Endothelial cell of umbilical vein (primary cell): ENCODE data around the gene SOX2. TPM values are rescaled to one million over a fixed set of nuclear protein-coding genes. Genes with fewer than 3 reads are reported as not detected.

Experiments used
- BruUV-seq: library from RNA; stranded (reverse); fragments of 400-500 nt; replicated peaks from 2 replicates; lab custom pipeline; 2021; lab: Mats Ljungman, UMichigan
- CTCF ChIA-PET: fragments of 300-600, 350-600 bp; sonication (Branson Sonifier 250); formaldehyde crosslinking; loops from one replicate; lab custom pipeline; 2021; ENCODE audit warnings: antibody characterized with exemption, inconsistent platforms; lab: Charles Lee
- POLR2A ChIA-PET: fragments of 300-600, 350-600 bp; sonication (Branson Sonifier 250); formaldehyde crosslinking; loops from one replicate; lab custom pipeline; 2021; ENCODE audit warnings: antibody characterized with exemption, inconsistent platforms; lab: Charles Lee
- DNase-seq: peaks from one replicate; pipeline ENCODE4 v3.0.0-alpha.2; 2011; ENCODE audit warnings: low read depth, low spot score
- FAIRE-seq: peaks from 2 replicates; lab custom pipeline; 2011; peaks lifted over from hg19 to GRCh38; lab: Jason Lieb, UNC
- H2AFZ ChIP-seq: 2 replicates; pipeline ENCODE4 v1.6.0; 2012; ENCODE audit warnings: low read depth, low read length, control low read depth, inconsistent platforms
- H3K27ac ChIP-seq: 2 replicates; pipeline ENCODE4 v1.5.1; 2011; ENCODE audit warnings: low read depth, mild to moderate bottlenecking, control low read depth, low read length, moderate library complexity; ENCODE audit not compliant: insufficient read depth
- H3K27me3 ChIP-seq, 2 experiments: 2 replicates each; pipeline versions ENCODE4 v1.6.0 to v1.6.1; 2011; ENCODE audit warnings: low read length in 2 of 2, mixed read lengths in 1 of 2; ENCODE audit not compliant: control insufficient read depth in 2 of 2, insufficient read depth in 2 of 2
- H3K36me3 ChIP-seq, 2 experiments: 2 replicates in 1 of 2; 3 replicates in 1 of 2; pipeline ENCODE4 v1.5.1; 2011; ENCODE audit warnings: low read length in 2 of 2, mild to moderate bottlenecking in 1 of 2, moderate library complexity in 1 of 2; ENCODE audit not compliant: control insufficient read depth in 2 of 2, insufficient read depth in 2 of 2; ENCODE audit errors: extremely low read depth in 1 of 2
- H3K4me1 ChIP-seq: 3 replicates; pipeline ENCODE4 v1.5.1; 2011; ENCODE audit warnings: mild to moderate bottlenecking, low read length; ENCODE audit not compliant: control insufficient read depth, insufficient read depth; ENCODE audit errors: extremely low read depth
- H3K4me2 ChIP-seq: 2 replicates; pipeline ENCODE4 v1.6.1; 2011; ENCODE audit warnings: low read length, control low read depth, mixed read lengths; ENCODE audit not compliant: insufficient read depth
- H3K4me3 ChIP-seq, 3 experiments: fragments of 200-600 bp in 1 of 3; sonication (generic), shearing (Covaris generic) in 1 of 3; replicated peaks in 1 of 3; 2 replicates each; pipeline ENCODE4 v1.5.1; 2011 to 2016; ENCODE audit warnings: control low read depth in 3 of 3, low read length in 3 of 3, mild to moderate bottlenecking in 2 of 3, inconsistent platforms in 1 of 3, low read depth in 1 of 3, moderate library complexity in 1 of 3; ENCODE audit not compliant: insufficient read depth in 1 of 3
- H3K79me2 ChIP-seq: 2 replicates; pipeline ENCODE4 v1.6.0; 2012; ENCODE audit warnings: low read length, inconsistent platforms; ENCODE audit not compliant: control insufficient read depth, insufficient read depth
- H3K9ac ChIP-seq: replicated peaks from 2 replicates; pipeline ENCODE3; 2011; ENCODE audit warnings: low read length, control low read depth; ENCODE audit not compliant: insufficient read depth; ENCODE audit errors: extremely low read depth
- H3K9me1 ChIP-seq: replicated peaks from 3 replicates; pipeline ENCODE4 v1.6.0; 2011; ENCODE audit warnings: mild to moderate bottlenecking, low read length; ENCODE audit not compliant: control insufficient read depth, insufficient read depth; ENCODE audit errors: extremely low read depth
- H3K9me3 ChIP-seq: replicated peaks from 2 replicates; pipeline ENCODE4 v1.5.1; 2012; ENCODE audit warnings: low read length, inconsistent platforms; ENCODE audit not compliant: control insufficient read depth, insufficient read depth
- H4K20me1 ChIP-seq: replicated peaks from 2 replicates; pipeline ENCODE3; 2011; ENCODE audit warnings: mild to moderate bottlenecking, low read length; ENCODE audit not compliant: control insufficient read depth, insufficient read depth; ENCODE audit errors: extremely low read depth
- EZH2 ChIP-seq: IDR thresholded peaks from 2 replicates; pipeline ENCODE4 v1.6.1; 2012; ENCODE audit warnings: borderline replicate concordance, low read depth, mild to moderate bottlenecking, moderate library complexity, low read length, inconsistent platforms; ENCODE audit not compliant: severe bottlenecking
- FOS ChIP-seq: IDR thresholded peaks from 2 replicates; pipeline ENCODE4 v1.6.1; 2011; ENCODE audit warnings: mild to moderate bottlenecking, low read length, moderate library complexity, borderline replicate concordance; ENCODE audit not compliant: insufficient read depth
- GATA2 ChIP-seq: IDR thresholded peaks from 2 replicates; pipeline ENCODE4 v1.7.0; 2011; ENCODE audit warnings: low read depth, mild to moderate bottlenecking, moderate library complexity, mixed read lengths, low read length; ENCODE audit not compliant: insufficient read length, insufficient read depth
- JUN ChIP-seq: IDR thresholded peaks from 2 replicates; pipeline ENCODE4 v1.6.1; 2011; ENCODE audit warnings: borderline replicate concordance, low read depth; ENCODE audit not compliant: insufficient read length, insufficient read depth
- MYC ChIP-seq: IDR thresholded peaks from one replicate; pipeline ENCODE4 v1.6.1; 2011; ENCODE audit warnings: mild to moderate bottlenecking, low read depth, low read length
- POLR2A ChIP-seq: IDR thresholded peaks from 2 replicates; pipeline ENCODE4 v1.6.1; 2012; ENCODE audit warnings: low read depth, mild to moderate bottlenecking, control low read depth, low read length
- POLR2AphosphoS5 ChIP-seq: IDR thresholded peaks from 2 replicates; pipeline ENCODE4 v1.6.1; 2012; ENCODE audit warnings: low read depth, mild to moderate bottlenecking, control low read depth, low read length, moderate library complexity; ENCODE audit not compliant: insufficient read depth
- dilution Hi-C: fragments of 300-500 bp; cut with MboI; formaldehyde crosslinking; loops from one replicate; pipeline ENCODE4 v1.15.0; 2019; ENCODE audit warnings: low sequenced_read_pairs; ENCODE audit not compliant: extremely low pct_ligation_motif_present
- intact Hi-C: fragments of 100-400 bp; cut with micrococcal nuclease; formaldehyde crosslinking; loops from one replicate; pipeline ENCODE4 v1.10.0; 2022
- polyA plus RNA-seq, 4 experiments: library from polyadenylated mRNA; depleted of rRNA in 3 of 4; stranded (reverse) in 3 of 4; unstranded in 1 of 4; fragments of >200 nt; gene quantifications; 2 replicates each; pipeline versions ENCODE4 v1.2.1 to v1.2.3, GENCODE V29; 2011 to 2012; ENCODE audit warnings: missing spikeins in 1 of 4
- total RNA-seq: library from RNA; stranded (reverse); gene quantifications from 2 replicates; pipeline ENCODE4 v1.2.3, GENCODE V29; 2021
- TF ChIP-seq, protein P1 (sequence below), 2 donors: IDR thresholded peaks; 1 replicate in 1 of 2; 2 replicates in 1 of 2; pipeline ENCODE4 v1.5.1; 2011; ENCODE audit warnings: low read length in 2 of 2, mild to moderate bottlenecking in 2 of 2, moderate library complexity in 2 of 2, control low read depth in 1 of 2, inconsistent platforms in 1 of 2, low read depth in 1 of 2; ENCODE audit not compliant: insufficient read depth in 1 of 2; ENCODE audit errors: extremely low read depth in 1 of 2
- TF ChIP-seq, protein P2 (sequence below): IDR thresholded peaks from 2 replicates; pipeline ENCODE4 v1.6.1; 2011; ENCODE audit not compliant: insufficient read depth, insufficient read length

Gene SOX2
- total and polyA plus RNA-seq, 2 donors (not counting 3 experiments of a cell fraction or from before 2014, with no cell fraction given): 0.13 to 0.23 TPM

DNA sequence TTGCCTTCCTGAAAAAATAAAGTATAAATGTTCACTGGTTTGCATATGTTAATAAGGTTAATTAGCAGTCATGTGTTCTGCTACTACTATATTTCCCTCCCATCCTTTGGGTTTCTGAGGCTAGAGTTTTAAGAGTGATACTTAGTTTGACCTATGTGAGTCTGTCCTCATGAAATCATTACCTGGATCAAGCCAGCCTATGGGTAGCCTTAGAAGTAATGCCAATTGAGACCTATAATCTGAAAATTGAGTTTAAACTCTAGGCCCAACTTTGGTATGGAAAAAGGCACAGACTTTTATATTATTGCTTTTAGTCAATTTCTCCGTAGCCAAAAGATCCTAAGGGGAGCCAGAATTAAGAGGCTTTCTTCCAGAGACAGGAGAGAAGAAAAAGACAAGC, 18.4 kb upstream of the SOX2 start:
- dilution Hi-C loops (no loop called here), intact Hi-C loops (no loop called here)
- Histone ChIP-seq H2AFZ (no peak overlapping the region), H3K27me3 (no peaks in the 10 kb centered on the region), H3K9ac (no peak overlapping the region), H3K9me3 (no peaks in the 10 kb centered on the region), H3K36me3 (no peaks in the 10 kb centered on the region), H4K20me1 (no peaks in the 10 kb centered on the region), H3K9me1 (no peaks in the 10 kb centered on the region), H3K4me3 (no peak overlapping the region), H3K27ac (no peak overlapping the region), H3K4me2 (no peak overlapping the region), H3K79me2 (no peaks in the 10 kb centered on the region), H3K4me1 (peaks cover 12% of the 10 kb centered on the region)
- CTCF ChIA-PET: interaction anchor here (1.9 kb wide), 1 partner anchor 129 kb away, joined by 8 read pairs; no protein-coding TSS in a partner anchor
- DNase-seq (no peak), FAIRE-seq (no peak)
- POLR2A ChIA-PET: no interaction called here
- TF ChIP-seq JUN: no peak
- TF ChIP-seq, protein P1, sequence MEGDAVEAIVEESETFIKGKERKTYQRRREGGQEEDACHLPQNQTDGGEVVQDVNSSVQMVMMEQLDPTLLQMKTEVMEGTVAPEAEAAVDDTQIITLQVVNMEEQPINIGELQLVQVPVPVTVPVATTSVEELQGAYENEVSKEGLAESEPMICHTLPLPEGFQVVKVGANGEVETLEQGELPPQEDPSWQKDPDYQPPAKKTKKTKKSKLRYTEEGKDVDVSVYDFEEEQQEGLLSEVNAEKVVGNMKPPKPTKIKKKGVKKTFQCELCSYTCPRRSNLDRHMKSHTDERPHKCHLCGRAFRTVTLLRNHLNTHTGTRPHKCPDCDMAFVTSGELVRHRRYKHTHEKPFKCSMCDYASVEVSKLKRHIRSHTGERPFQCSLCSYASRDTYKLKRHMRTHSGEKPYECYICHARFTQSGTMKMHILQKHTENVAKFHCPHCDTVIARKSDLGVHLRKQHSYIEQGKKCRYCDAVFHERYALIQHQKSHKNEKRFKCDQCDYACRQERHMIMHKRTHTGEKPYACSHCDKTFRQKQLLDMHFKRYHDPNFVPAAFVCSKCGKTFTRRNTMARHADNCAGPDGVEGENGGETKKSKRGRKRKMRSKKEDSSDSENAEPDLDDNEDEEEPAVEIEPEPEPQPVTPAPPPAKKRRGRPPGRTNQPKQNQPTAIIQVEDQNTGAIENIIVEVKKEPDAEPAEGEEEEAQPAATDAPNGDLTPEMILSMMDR (IDR thresholded peaks at IDR 0.05; ENCODE audit: extremely low read depth in 1 of 2, insufficient read depth in 1 of 2, low read depth in 1 of 2, low read length in 2 of 2): no peak
- TF ChIP-seq, protein P2, sequence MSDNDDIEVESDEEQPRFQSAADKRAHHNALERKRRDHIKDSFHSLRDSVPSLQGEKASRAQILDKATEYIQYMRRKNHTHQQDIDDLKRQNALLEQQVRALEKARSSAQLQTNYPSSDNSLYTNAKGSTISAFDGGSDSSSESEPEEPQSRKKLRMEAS: no peak
- no peak for TF ChIP-seq MYC
- no peak for TF ChIP-seq FOS
- TF ChIP-seq POLR2AphosphoS5: no peak
- no peak for TF ChIP-seq POLR2A
- no peak for TF ChIP-seq EZH2
- no peak for TF ChIP-seq GATA2
- no TSS peak for BruUV-seq
